Neural progenitor cell (in vitro differentiated cells): ENCODE results near the gene MKRN2. TPM values are rescaled to one million over a fixed set of nuclear protein-coding genes. Genes with fewer than 3 reads are reported as not detected.
A peak's percentile ranks its signal among the peaks of the same experiment; 100 is the strongest.
"Not testable (repeated sequence)": the region's sequence is repeated elsewhere in the genome, so short reads cannot be mapped to it uniquely, and the experiment has no call there.

Source experiments
- DNase-seq: peaks from one replicate; pipeline ENCODE4 v3.0.0-alpha.2; 2016; ENCODE audit warnings: low spot score
- H2AFZ ChIP-seq: fragments of 200-600 bp; sonication (generic); replicated peaks from 2 replicates; pipeline ENCODE4 v1.6.1; 2016; ENCODE audit warnings: antibody characterized with exemption
- H3F3A ChIP-seq: fragments of 200-600 bp; sonication (generic); 2 replicates; pipeline ENCODE4 v1.6.1; 2016; ENCODE audit warnings: antibody characterized with exemption, low read depth
- H3K27ac ChIP-seq: fragments of 200-600 bp; sonication (generic); 2 replicates; pipeline ENCODE4 v1.5.1; 2016; ENCODE audit warnings: mild to moderate bottlenecking
- H3K27me3 ChIP-seq: fragments of 200-600 bp; sonication (generic); 2 replicates; pipeline ENCODE4 v1.6.1; 2016; ENCODE audit warnings: mild to moderate bottlenecking, moderate library complexity
- H3K36me3 ChIP-seq: fragments of 200-600 bp; sonication (generic); 2 replicates; pipeline ENCODE4 v1.5.1; 2016
- H3K4me1 ChIP-seq: fragments of 200-600 bp; sonication (generic); 2 replicates; pipeline ENCODE4 v1.6.1; 2016; ENCODE audit warnings: mixed run types
- H3K4me2 ChIP-seq: fragments of 200-600 bp; sonication (generic); 2 replicates; pipeline ENCODE4 v1.6.1; 2016
- H3K4me3 ChIP-seq: fragments of 200-600 bp; sonication (generic); 2 replicates; pipeline ENCODE4 v1.5.1; 2016
- H3K79me2 ChIP-seq: fragments of 200-600 bp; sonication (generic); 2 replicates; pipeline ENCODE4 v1.6.1; 2016; ENCODE audit warnings: low read depth
- H3K9ac ChIP-seq: fragments of 200-600 bp; sonication (generic); 2 replicates; pipeline ENCODE4 v1.6.1; 2016
- H3K9me3 ChIP-seq: fragments of 200-600 bp; sonication (generic); 2 replicates; pipeline ENCODE4 v1.5.1; 2016; ENCODE audit warnings: low read depth
- H4K20me1 ChIP-seq: fragments of 200-600 bp; sonication (generic); 2 replicates; pipeline ENCODE4 v1.6.1; 2016; ENCODE audit warnings: low read depth
- H3K27ac Mint-ChIP-seq: 3 replicates; pipeline ENCODE4 v1.8.0; 2021; ENCODE audit warnings: mixed read lengths
- H3K27me3 Mint-ChIP-seq: 2 replicates; pipeline ENCODE4 v1.8.0; 2022; ENCODE audit warnings: low read depth, mild to moderate bottlenecking, inconsistent platforms, moderate library complexity, mixed read lengths; ENCODE audit not compliant: insufficient read depth
- H3K36me3 Mint-ChIP-seq: 3 replicates; pipeline ENCODE4 v1.8.0; 2021; ENCODE audit warnings: mixed read lengths
- H3K4me1 Mint-ChIP-seq: 3 replicates; pipeline ENCODE4 v1.8.0; 2021; ENCODE audit warnings: mixed read lengths
- H3K4me3 Mint-ChIP-seq: 3 replicates; pipeline ENCODE4 v1.8.0; 2021; ENCODE audit warnings: mild to moderate bottlenecking, moderate library complexity, mixed read lengths
- H3K9me3 Mint-ChIP-seq: 3 replicates; pipeline ENCODE4 v1.8.0; 2020; ENCODE audit warnings: mixed read lengths
- CTCF ChIP-seq: fragments of 200-600 bp; sonication (generic); IDR thresholded peaks from 2 replicates; pipeline ENCODE4 v1.5.1; 2017; ENCODE audit warnings: antibody characterized with exemption, mild to moderate bottlenecking
- EZH2 ChIP-seq: fragments of 200-600 bp; sonication (generic); IDR thresholded peaks from 2 replicates; pipeline ENCODE4 v1.6.1; 2017; ENCODE audit warnings: antibody characterized with exemption, mild to moderate bottlenecking, moderate library complexity
- EZH2phosphoT487 ChIP-seq: fragments of 200-600 bp; sonication (generic); IDR thresholded peaks from 2 replicates; pipeline ENCODE4 v1.6.1; 2017; ENCODE audit warnings: antibody characterized with exemption
- total RNA-seq: library from RNA; depleted of rRNA; stranded (reverse); fragments of >200 nt; gene quantifications from 2 replicates; pipeline ENCODE4 v1.2.3, GENCODE V29; 2015; ENCODE audit warnings: low replicate concordance

The MKRN2 gene
- total RNA-seq, 1 donor from 2014 or later: 26.5 TPM

DNA sequence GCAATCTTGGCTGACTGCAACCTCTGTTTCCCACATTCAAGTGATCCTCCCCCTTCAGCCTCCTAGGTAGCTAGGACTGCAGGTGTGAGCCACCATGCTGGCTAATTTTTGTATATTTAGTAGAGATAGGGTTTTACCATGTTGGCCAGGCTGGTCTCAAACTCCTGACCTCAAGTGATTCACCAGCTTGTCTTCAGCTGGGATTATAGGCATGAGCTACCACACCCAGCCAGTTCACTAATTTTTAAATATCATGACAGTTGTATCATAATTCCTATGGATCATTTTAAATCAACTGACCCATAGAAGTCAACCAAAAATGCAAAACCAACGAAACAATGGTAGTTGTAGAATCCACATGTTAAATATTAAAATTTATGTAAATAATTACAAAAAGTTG lies 71.9 kb downstream of the MKRN2 start:
- TF ChIP-seq EZH2 (no peak), EZH2phosphoT487 (no peak), CTCF (no peak)
- no peaks in the 10 kb centered on the region for H3K36me3 ChIP-seq
- H3F3A ChIP-seq: peaks cover 18% of the 10 kb centered on the region
- H3K27ac ChIP-seq: no peak overlapping the region
- H3K9ac ChIP-seq: no peak overlapping the region
- H3K4me3 Mint-ChIP-seq: no peak overlapping the region
- H3K36me3 Mint-ChIP-seq: peaks cover 4% of the 10 kb centered on the region
- peaks cover 98% of the 10 kb centered on the region for H4K20me1 ChIP-seq
- H2AFZ ChIP-seq: no peak overlapping the region
- no peaks in the 10 kb centered on the region for H3K9me3 ChIP-seq
- H3K9me3 Mint-ChIP-seq: no peaks in the 10 kb centered on the region
- H3K27me3 ChIP-seq: no peaks in the 10 kb centered on the region
- H3K4me2 ChIP-seq: no peak overlapping the region
- no peak for DNase-seq
- peaks cover 100% of the 10 kb centered on the region for H3K79me2 ChIP-seq
- peaks cover 7% of the 10 kb centered on the region for H3K27me3 Mint-ChIP-seq
- H3K4me1 Mint-ChIP-seq: peaks cover 17% of the 10 kb centered on the region
- no peak overlapping the region for H3K27ac Mint-ChIP-seq
- peaks cover 15% of the 10 kb centered on the region for H3K4me1 ChIP-seq
- H3K4me3 ChIP-seq: no peak overlapping the region

- H3K36me3 ChIP-seq: no peaks in the 10 kb centered on the region
- H3F3A ChIP-seq: peaks cover 18% of the 10 kb centered on the region
- no peak overlapping the region for H2AFZ ChIP-seq
- Mint-ChIP-seq H3K27me3 (peaks cover 7% of the 10 kb centered on the region), H3K36me3 (peaks cover 9% of the 10 kb centered on the region), H3K4me3 (no peak overlapping the region), H3K9me3 (no peaks in the 10 kb centered on the region), H3K27ac (no peak overlapping the region), H3K4me1 (peaks cover 12% of the 10 kb centered on the region)
- H3K4me3 ChIP-seq: no peak overlapping the region
- no peak for TF ChIP-seq CTCF
- TF ChIP-seq EZH2phosphoT487: no peak
- TF ChIP-seq EZH2: no peak
- H3K4me2 ChIP-seq: no peak overlapping the region
- H4K20me1 ChIP-seq: peaks cover 98% of the 10 kb centered on the region
- peaks cover 100% of the 10 kb centered on the region for H3K79me2 ChIP-seq
- H3K9me3 ChIP-seq: no peaks in the 10 kb centered on the region
- peaks cover 15% of the 10 kb centered on the region for H3K4me1 ChIP-seq
- H3K27ac ChIP-seq: no peak overlapping the region
- H3K27me3 ChIP-seq: no peaks in the 10 kb centered on the region
- no peak for DNase-seq
- H3K9ac ChIP-seq: no peak overlapping the region
These were observed 72.7 kb downstream of the MKRN2 start for GRCh38 chr3:12629560-12629959.

DNA sequence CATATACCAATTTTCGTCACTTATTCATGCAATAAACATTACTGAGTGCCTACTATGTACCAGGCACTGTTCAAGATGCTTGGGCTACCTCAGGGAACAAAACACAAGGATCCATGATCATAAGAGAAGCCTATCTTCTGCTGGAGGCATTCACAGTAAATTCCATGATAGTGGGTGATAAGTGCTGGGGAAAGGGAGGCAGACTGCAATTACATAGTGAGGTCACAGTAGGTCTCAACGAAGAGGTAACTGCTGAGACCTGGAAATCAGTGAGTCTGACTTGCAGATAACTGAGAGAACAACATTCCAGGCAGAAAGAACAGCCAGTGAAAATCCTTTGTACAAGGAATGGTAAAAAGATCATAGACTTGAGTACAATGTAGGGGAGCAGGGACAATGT lies 73.4 kb downstream of the MKRN2 start:
- H3K4me1 Mint-ChIP-seq: peaks cover 12% of the 10 kb centered on the region

DNA sequence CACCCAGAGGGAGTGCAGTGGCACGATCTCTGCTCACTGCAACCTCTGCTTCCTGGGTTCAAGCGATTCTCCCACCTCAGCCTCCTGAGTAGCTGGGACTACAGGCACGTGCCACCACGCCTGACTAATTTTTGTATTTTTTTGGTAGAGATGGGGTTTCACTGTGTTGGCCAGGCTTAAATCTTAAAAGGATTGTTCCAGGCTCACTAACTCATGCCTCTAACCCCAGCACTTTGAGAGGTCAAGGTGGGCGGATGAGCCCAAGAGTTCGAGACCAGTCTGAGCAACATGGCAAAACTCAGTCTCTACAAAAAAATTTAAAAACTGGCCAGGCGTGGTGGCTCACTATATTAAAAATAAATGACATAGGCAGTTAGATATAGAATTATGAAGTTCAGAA lies 74.0 kb downstream of the MKRN2 start:
- H3K4me1 ChIP-seq: peaks cover 15% of the 10 kb centered on the region
- not testable (repeated sequence) for DNase-seq, H3K27me3 ChIP-seq, H3K9me3 Mint-ChIP-seq, H3K4me2 ChIP-seq, H3K9ac ChIP-seq, H3K27ac Mint-ChIP-seq, H3K4me3 Mint-ChIP-seq, H3K4me3 ChIP-seq, H2AFZ ChIP-seq, H3K27ac ChIP-seq, H3K36me3 Mint-ChIP-seq, H3K9me3 ChIP-seq, H3K36me3 ChIP-seq, H3K27me3 Mint-ChIP-seq
- H3K79me2 ChIP-seq: peaks cover 100% of the 10 kb centered on the region
- H3F3A ChIP-seq: peaks cover 18% of the 10 kb centered on the region
- peaks cover 12% of the 10 kb centered on the region for H3K4me1 Mint-ChIP-seq
- H4K20me1 ChIP-seq: peaks cover 93% of the 10 kb centered on the region

More for the DNA sequence above, 73.4 kb downstream of the MKRN2 start:
- Histone ChIP-seq H2AFZ (no peak overlapping the region), H3K79me2 (peaks cover 100% of the 10 kb centered on the region), H3K4me1 (peaks cover 15% of the 10 kb centered on the region), H3K36me3 (no peaks in the 10 kb centered on the region), H3K4me2 (no peak overlapping the region), H3K9me3 (no peaks in the 10 kb centered on the region), H3K4me3 (no peak overlapping the region), H3K9ac (no peak overlapping the region), H3K27ac (peak overlapping the region; percentile 31), H3K27me3 (no peaks in the 10 kb centered on the region), H4K20me1 (peaks cover 97% of the 10 kb centered on the region), H3F3A (peaks cover 18% of the 10 kb centered on the region)
- H3K4me3 Mint-ChIP-seq: no peak overlapping the region
- TF ChIP-seq CTCF: no peak
- no peak for TF ChIP-seq EZH2phosphoT487
- no peak for TF ChIP-seq EZH2
- H3K27ac Mint-ChIP-seq: peak overlapping the region; percentile 87
- DNase-seq: no peak
- H3K27me3 Mint-ChIP-seq: peaks cover 7% of the 10 kb centered on the region
- no peaks in the 10 kb centered on the region for H3K9me3 Mint-ChIP-seq
- H3K36me3 Mint-ChIP-seq: peaks cover 10% of the 10 kb centered on the region
